NCI-H510A treated with DMSO at 0.1 percent for 48 hours (cell line): ENCODE data around the gene POLA1.

Source experiments
- DNase-seq: peaks from one replicate; lab custom pipeline; 2025; lab: John Stamatoyannopoulos, UW

Gene POLA1

GRCh38 chrX:25028726-25029125, 335.0 kb downstream of the POLA1 start:
- no peak for DNase-seq

DNA sequence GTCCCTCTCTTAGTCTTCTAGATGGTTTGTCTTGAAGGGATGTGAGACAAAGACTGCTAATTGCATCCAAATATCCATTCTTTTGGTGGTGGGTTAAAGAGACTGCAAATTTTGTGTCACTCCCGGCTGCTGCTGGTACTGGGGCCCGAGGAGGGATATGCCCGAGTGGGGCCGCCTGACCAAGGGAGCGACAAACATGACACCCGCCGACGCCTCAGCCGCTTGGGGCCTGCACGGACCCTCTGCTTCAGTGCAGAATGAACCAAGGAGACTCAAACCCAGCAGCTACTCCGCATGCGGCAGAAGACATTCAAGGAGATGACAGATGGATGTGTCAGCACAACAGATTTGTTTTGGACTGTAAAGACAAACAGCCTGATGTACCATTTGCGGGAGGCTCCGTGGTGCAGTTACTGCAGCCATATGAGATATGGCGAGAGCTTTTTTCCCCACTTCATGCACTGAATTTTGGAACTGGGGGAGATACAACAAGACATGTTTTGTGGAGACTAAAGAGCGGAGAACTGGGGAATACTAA, 335.6 kb downstream of the POLA1 start:
- DNase-seq: no peak

- DNase-seq: no peak
Observed at GRCh38 chrX:25034889-25035288, 341.2 kb downstream of the POLA1 start.

GRCh38 chrX:25039036-25039435, 345.3 kb downstream of the POLA1 start:
- no peak for DNase-seq

DNA sequence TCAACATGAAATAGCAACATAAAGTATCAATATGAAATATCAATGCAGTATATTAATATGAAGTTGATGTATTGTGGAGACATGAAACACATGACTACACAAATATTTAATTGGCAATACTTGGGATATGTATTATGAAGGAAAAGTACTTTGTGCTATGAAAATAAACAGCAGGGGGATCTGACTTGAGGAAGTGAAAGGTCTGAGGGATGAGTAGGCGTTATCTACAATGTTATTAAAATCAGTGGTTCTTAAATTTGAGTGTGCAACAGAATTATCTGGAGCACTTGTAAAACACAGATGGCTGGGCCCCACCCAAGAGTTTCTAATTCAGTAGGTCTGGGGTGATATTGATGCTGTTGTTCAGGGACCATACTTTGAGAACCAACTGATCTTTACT, 349.5 kb downstream of the POLA1 start:
- no peak for DNase-seq
